22Rv1 (cell line): ENCODE results near the gene TGFBR3.

Source experiments
- ZFX ChIP-seq: fragments of 450-650 bp; IDR thresholded peaks from 2 replicates; pipeline ENCODE4 v1.6.1; 2017; ENCODE audit warnings: antibody characterized with exemption, borderline replicate concordance
- TF ChIP-seq, protein P1 (sequence below): fragments of 450-650 bp; IDR thresholded peaks from 2 replicates; pipeline ENCODE4 v1.5.1; 2017; ENCODE audit warnings: mild to moderate bottlenecking

DNA sequence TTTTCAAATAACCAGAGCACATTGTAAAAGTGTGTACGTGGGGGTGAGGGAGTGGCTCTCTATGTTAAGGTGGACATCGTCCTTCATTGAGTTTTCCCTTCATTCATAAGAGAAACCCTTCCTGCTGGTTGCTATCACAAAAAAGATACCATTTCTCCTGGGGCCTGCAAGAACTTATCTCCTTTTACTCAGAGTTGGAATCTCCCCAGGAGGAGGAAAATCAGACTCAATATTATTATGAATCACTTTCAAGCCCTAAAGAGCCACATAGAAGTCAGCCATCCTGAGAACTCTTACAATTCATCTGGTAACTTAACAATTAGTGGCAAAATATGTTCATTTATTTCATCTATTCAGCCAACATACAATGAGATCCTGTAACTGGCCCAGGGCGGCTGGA lies 27.1 kb upstream of the TGFBR3 start:
- TF ChIP-seq, protein P1, sequence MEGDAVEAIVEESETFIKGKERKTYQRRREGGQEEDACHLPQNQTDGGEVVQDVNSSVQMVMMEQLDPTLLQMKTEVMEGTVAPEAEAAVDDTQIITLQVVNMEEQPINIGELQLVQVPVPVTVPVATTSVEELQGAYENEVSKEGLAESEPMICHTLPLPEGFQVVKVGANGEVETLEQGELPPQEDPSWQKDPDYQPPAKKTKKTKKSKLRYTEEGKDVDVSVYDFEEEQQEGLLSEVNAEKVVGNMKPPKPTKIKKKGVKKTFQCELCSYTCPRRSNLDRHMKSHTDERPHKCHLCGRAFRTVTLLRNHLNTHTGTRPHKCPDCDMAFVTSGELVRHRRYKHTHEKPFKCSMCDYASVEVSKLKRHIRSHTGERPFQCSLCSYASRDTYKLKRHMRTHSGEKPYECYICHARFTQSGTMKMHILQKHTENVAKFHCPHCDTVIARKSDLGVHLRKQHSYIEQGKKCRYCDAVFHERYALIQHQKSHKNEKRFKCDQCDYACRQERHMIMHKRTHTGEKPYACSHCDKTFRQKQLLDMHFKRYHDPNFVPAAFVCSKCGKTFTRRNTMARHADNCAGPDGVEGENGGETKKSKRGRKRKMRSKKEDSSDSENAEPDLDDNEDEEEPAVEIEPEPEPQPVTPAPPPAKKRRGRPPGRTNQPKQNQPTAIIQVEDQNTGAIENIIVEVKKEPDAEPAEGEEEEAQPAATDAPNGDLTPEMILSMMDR, result no peak
- no peak for TF ChIP-seq ZFX
